Stimulated activated CD8-positive, alpha-beta memory T cell treated with anti-CD3 and anti-CD28 coated beads, Interleukin-12 subunit alpha, Interleukin-12 subunit beta, amount 100 ng/mL, for 1 hour (primary cell): ENCODE measurements around the gene HK3.

Source experiments
- DNase-seq: peaks from one replicate; pipeline ENCODE4 v3.0.0-alpha.2; 2020; ENCODE audit warnings: low read depth

HK3 gene

DNA sequence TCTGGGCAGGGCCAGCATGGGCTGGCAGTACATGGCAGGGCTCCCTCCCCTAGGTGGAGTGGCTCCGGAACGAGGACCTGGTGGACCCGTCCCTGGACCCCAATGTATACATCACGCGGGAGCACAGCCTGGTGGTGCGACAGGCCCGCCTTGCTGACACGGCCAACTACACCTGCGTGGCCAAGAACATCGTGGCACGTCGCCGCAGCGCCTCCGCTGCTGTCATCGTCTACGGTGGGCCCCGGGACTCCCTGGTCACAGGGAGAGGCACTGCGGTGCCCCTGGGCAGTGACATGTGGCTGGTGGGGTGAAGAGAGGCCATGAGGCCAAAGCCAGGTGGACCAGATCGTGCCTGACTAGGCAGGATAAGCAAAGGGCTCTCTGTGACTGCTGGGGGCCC lies 30.4 kb downstream of the HK3 start:
- no peak for DNase-seq

DNA sequence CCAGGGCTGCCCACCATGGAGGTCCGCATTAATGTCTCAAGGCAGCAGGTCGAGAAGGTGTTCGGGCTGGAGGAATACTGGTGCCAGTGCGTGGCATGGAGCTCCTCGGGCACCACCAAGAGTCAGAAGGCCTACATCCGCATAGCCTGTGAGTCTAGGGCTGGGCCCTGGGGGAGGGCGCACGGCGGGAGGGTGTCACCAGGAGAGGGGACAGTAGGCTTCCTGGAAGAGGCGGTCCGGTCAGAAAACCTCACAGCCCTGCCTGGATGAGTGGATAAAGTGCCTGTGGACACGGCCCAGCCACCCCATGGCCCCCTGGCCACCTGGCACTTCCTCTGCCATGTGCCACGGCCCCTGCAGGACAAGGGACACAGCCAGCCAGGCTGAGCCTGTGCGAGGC lies 31.0 kb downstream of the HK3 start:
- DNase-seq = no peak

GRCh38 chr5:176866707-176867310 lies 32.3 kb downstream of the HK3 start:
- DNase-seq = no peak

GRCh38 chr5:176865964-176866363 lies 33.2 kb downstream of the HK3 start:
- no peak for DNase-seq

DNA sequence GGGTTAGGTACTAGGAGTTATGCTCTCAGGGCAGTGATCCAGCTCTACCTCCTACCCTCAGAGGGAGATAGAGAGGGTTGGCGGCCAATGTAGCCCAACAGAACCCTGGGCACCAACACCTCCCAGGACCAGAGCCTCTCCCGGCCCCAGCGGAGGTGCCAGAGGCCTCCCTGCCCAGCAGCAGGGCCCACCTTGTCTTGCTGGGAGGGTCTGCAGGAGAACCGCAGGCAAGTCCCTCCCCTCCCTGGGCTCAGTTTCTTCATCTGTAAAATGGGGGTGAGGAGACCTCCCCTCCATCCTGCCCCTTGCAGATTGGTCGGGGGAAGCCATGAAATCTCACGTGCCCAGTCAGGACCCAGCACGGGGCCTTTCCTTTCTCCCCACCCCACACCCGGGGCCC lies 34.4 kb downstream of the HK3 start:
- no peak for DNase-seq

DNA sequence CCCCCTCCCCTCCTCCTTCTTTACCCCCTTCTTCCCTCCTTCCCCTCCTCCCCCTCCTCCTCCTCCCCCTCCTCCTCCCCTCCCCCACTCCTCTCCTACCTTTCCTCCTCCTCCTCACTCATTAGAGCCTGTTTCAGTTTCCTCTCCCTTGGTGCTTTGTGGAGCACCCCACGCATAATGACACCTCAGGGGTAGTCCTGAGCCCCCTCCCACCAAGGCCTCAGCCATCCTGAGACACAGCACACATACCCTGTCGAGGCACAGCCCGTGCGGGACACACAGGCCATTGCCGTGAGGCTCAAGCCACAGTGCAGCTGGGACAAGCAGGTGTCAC lies 35.4 kb downstream of the HK3 start:
- DNase-seq = no peak

- DNase-seq = no peak
These were observed 35.9 kb downstream of the HK3 start for GRCh38 chr5:176863041-176863764.

DNA sequence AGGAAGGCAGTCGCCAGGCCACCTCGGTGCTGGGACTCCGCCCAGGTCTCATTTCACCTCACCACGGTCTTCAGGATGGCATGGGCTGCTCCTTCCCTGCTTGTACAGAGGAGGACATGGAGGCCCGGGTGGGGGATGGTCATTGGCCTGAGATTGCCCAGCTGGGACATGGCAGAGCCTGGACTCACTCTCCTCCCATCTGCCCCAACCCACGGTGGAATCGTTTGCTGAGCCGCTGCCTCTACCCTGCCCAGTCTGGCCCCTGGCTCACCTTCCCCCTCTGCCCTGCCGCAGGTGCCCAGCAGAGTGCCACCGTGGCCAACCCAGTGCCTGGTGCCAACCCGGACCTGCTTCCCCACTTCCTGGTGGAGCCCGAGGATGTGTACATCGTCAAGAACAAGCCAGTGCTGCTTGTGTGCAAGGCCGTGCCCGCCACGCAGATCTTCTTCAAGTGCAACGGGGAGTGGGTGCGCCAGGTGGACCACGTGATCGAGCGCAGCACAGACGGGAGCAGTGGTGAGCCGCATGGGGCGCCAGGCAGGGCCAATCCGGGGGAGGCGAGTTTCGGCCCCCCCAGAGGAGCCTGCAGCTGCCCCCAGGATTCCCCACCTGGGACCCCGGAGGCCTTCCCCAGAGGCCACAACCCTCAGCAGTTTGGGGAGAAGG lies 36.7 kb downstream of the HK3 start:
- no peak for DNase-seq

DNA sequence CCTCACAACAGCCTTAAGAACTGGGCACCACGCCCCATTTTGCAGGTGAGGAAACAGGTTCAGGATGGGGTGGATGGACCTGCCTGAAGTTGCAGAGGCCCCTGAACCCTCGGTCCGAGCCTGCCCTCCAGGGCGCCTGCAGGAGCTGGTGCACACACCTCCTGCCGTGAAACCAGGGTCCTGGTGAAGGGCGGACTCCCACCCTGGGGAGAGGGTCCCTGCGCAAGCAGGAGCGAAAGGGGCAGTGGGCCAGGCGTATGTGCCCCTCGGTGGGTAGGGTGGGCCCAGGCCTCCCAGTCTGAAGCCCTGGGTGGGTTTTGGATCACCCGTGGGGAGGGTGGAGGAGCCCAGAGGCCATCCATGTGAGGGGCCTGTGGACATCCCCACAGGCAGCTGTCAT lies 37.9 kb downstream of the HK3 start:
- DNase-seq = no peak

DNA sequence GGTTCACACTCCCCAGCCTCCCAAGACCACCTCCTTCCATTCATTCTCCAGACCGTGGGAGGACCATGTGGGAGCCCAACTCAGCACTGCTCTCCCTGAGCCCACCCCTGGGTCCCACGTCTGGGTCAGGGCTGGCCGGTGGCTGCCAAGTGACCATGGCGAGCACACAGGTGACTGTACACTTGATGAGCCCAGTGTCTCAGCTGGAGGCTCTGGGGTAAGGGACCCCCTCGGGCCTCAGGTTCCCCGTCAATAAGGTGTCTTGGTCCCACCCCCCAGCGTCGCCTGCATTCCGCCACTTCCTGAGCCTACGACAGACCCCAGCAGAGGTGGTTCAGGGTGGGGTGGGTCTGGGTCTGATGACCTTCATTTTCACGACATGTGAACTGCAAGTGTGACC lies 38.8 kb downstream of the HK3 start:
- no peak for DNase-seq

DNA sequence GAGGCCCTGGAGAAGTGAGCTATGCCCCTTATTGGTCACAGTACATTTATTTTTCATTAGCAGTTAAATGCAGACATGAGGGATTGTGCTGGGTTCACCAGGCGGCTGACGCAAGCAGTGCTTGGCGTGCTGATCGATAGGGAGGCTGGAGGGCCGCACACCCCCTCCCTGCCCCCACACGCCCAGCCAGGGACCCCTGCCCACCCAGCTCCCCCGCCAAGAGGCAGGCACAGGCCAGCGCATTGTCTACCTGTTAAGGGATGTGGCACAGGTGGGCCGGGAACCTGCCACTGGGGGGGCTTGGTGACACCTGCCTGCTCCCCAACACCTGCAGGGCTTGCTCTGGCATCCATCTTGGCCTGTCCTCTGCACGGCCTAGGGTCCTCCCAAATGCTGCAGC lies 39.2 kb downstream of the HK3 start:
- DNase-seq = no peak

DNA sequence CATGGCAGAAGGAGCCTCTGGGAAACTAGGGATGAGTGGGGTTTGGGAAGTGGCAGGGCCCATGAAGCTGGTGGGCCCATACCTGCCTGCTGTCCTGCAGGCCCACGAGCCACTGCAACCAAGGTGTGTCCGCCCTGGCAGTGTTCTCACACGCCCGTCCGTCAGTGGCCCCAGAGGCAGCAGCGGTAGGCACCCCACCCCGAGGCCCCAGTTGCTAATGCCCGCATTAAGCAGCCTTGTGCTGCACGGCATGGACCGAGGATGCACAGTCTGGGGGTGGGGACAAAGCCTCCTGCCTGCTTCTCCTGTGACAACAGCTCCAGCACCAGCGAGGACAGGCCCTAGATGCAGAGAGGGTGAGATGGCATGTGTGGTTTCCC lies 41.3 kb downstream of the HK3 start:
- no peak for DNase-seq

DNA sequence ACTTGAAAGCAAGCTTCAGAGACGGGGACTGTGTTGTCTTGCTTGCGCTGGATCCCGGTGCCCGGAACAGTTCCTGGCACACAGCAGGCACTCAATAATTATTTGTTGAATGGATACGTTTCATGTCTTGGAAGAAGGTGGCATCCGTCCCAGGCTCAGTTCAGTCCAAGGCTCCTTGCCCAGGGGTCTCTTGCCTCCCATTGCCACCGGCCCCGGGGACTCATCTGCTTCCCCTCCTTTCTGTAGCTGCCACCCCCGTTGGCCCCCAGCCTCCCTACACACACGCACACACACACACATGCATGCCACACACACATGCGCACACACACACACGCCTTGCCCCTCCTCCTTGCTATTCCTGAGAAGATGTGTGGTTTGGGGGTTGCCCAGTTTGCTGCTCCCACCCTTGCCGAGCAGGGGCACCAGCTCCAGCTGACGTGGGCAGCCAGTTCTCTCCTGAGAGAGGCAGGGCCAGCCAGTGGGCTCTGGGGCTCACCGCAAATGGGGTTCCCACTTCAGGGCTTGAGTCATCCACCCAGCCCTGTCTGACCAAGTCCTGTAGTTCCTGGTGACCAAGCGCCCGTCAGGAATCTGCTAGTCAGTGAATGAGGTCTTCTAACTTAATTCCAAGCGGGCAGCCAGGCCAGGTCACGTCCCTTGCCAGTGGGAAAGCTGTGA lies 41.8 kb downstream of the HK3 start:
- no peak for DNase-seq

DNA sequence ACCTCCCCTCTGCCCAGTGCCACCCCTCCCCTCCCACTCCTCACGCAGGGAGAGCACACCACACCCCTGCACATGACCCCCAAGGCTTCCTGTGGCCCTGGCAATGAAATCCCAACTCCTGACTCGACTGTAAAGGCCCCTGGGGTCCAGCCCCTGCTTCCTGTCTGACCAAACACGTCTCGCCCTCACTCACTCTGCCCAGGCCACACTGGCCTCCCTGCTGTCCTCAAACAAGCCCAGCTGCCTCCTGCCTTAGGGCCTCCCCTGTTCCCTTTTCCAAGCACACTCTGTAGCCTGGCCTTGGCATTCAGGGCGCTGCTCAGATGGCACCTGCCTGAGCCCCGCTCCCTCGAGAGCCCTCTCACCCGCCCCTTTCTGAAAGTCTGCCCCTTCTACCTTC lies 42.4 kb downstream of the HK3 start:
- DNase-seq = no peak

DNA sequence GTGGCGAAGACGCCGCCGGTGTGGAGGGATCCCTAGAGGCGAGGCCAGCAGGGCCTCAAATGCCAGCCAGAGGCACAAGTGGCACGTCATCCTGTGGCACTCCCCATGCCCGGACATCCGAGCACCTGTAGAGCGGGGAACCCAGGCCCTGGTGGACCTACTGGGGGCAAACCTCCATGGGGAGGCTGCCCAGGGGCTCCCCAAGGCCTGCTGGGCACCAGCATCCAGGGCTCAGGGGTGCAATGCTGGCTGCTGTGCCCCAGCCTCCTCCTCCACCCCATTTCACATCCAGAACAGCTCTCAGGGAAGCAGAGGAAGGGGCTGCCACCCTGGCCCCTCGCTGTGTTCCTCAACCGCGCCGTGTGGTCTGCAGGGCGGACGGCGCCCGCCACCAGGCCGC lies 43.5 kb downstream of the HK3 start:
- DNase-seq = no peak

DNA sequence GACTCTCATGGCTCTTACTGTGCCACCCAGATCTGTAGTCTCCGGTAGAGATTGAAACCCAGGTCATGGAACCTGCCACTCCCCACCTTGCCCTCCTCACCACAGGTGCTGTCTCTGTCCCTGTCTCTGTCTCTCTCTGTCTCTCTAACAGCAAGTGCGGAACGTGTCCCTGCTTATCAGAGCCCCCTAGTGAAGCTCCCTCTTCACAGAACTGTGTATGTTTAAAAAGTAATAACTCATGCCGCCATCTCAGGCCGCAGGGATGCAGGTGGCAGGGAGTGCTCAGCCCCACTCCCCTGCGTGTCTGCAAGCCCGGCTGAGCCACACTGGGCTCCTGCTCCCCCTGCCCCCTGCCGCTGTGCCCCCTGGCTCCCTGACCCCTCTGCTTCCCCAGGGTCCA lies 45.0 kb downstream of the HK3 start:
- no peak for DNase-seq

- DNase-seq = no peak
These were observed 45.9 kb downstream of the HK3 start for GRCh38 chr5:176853151-176853778.

DNA sequence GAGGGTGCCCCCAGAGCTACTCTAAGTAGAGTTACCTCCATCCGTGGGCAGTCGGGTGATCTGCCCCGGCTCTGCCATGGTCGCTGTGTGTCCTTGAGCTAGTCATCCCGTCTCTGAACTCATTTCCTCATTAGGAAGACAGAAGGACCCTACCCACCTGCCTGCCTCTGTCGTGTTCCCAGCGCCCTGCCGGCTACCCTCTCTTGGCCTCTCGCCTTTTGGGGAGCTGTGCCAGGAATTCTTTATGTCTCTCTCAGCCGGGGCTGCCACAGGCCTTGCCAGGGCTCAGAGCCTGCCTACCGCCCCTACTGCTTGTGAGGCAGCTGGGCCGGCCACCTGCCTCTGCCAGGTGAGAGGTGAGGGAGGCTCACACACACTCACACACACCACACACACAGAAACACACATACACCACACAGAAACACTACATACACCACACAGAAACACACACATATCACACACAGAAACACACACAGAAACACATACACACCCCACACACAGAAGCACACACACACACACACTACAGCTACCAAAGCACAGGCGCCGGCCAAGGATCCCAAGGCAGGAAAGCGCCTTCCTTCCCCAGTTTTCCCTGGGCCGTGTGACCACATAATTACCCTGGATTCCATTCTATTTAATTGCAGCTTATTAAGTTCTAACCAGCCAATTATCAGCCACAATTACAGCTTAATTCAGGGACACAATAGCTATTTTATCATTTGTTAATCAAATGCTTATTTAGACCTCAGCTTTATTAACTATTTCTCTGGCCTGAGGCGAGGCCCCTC lies 47.1 kb downstream of the HK3 start:
- no peak for DNase-seq

GRCh38 chr5:176851380-176851779 lies 47.8 kb downstream of the HK3 start:
- no peak for DNase-seq

DNA sequence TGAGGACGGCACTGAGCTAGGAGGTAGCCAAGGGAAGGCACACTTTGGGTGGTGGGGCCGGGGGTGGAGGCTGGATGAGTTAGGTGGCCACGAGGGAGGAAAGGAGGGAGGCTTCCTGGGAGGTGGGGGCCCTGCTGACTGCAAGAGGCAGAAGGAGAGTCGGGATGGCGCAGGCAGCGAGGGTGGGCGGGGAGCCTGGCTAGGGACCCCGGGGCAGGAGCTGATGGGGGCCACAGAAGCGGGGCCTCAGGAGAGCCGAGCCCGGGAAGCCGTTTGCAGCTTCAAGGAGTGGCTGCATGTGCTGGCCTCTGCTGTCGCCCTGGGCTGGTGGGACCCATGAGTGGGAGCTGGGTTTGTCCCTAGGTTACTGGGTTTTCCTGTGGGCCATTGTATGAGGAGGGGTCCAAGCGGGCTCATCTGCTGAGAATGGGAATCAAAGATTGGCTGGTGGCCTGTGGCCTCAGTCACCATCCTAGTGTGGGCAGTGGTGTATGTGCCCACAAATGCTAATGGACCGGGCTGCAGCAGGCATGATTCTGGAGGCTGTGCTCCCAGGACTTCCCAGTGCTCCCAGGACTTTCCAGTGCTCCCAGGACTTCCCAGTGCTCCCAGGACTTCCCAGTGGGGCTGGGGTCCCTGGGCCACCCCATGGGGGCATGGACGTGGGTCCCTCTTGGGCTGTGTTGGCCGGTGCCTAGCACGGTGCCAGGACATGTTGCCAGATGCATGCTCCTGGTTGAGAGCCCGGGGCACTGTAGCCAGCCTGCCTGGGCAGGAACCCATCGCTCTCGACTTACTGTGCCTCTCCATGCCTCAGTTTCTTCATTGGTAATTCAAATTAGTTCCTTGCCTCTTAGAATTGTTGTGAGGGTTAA lies 48.5 kb downstream of the HK3 start:
- no peak for DNase-seq

DNA sequence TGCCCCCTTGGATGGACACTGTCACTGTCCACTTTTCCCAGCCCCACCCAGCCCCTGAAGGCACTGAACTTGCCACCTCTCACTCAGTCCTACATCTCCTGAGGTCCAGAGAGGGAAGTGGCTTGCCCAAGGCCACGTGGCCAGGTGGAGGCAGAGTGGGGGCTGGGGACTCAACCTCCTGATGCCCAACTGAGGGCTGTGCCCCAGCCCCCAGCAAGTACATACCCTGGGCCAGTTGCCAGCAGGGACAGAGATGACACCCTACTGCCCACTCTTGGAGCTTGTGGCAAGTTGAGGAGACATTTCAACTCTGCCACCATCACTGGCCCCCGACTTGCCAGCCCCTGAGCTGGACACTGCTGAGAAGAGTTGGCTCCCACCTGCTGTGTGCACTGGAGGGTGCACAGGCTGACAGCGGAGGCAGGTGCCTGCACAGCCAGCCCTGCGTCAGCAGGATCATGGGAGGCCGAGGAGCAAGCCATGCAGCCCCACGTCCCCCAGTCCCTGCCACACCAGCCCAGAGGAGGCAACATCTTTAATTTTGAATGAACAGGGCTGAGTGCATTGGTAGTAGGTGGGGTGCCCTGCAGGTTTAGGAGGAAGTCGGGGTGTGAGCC lies 49.4 kb downstream of the HK3 start:
- DNase-seq = no peak
